ENCODE results near the gene CLDN9. TPM values are rescaled to one million over a fixed set of nuclear protein-coding genes. Genes with fewer than 3 reads are reported as not detected.
A peak's percentile ranks its signal among the peaks of the same experiment; 100 is the strongest.

Gene CLDN9
- total RNA-seq, 1 donor from 2014 or later: 2.2 TPM

DNA sequence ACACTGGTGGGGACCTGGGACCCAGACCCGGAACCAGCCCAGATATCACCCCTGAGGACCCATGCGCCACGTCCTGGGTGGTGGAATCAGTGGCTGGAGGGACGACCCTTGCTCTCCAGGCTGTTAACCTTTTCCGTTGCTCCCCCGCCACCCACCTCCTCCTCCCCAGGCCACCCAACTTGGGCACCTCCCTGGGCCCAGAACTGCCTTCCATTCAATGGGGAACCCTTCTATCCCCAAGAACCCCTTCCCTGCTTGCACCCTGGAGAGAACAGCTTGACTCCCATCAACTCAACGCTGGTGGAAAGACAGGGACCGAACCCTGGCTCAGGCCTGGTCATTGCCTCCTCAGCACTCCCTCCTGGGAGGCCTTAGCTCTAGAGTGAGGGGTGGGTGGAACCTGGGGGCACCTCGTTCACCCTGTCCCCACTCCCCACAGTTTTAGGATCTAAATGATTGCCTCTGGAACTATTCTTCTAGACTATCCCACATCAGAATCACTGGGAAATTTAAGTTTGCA is 47.1 kb downstream of the CLDN9 start:
- Mint-ChIP-seq H3K9me3 (ENCODE audit: low read depth) (no peaks in the 10 kb centered on the region), H3K36me3 (ENCODE audit: insufficient read depth) (peaks cover 4% of the 10 kb centered on the region), H3K4me1 (ENCODE audit: low read depth) (peaks cover 5% of the 10 kb centered on the region), H3K27ac (peak overlapping the region; percentile 90), H3K27me3 (peaks cover 28% of the 10 kb centered on the region), H3K4me3 (ENCODE audit: low read depth) (peak overlapping the region; percentile 69)
- no peak for DNase-seq (ENCODE audit: low spot score, unreplicated experiment)
- TF ChIP-seq CTCF (IDR thresholded peaks at IDR 0.05; ENCODE audit: unreplicated experiment): no peak

DNA sequence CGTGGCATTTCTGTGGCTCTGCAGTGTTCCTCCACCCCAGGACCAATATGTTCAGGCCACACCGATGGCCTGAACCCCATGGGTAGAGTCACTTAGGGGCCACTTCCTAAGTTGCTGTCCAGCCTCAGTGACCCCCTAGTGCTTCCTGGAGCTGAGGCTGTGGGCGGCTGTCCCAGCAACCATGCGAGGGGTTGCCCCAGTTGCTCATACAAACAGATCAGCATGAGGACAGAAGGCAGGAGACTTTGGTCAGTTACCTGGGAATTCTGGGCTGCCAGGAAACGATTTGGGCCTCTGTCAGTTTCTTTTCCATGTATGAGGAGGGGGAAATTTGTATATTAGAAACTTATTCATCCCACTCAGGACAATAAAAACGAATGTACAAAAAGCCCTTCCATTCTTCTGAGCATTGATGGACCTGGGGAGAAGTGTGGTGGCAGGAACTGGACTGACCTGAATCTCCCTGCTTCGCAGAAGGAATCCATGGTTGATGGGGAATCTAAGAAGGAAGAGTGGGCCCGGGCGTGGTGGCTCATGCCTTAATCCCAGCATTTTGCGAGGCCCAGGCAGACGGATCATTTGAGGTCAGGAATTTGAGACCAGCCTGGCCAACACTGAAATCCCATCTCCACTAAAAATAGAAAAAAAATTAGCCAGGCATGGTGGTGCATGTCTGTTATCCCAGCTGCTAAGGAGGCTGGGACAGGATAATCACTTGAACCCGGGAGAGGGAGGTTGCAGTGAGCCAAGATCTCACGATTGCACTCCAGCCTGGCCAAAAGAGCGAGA is 47.8 kb downstream of the CLDN9 start:
- H3K4me1 Mint-ChIP-seq (ENCODE audit: low read depth): peaks cover 5% of the 10 kb centered on the region
- no peak for TF ChIP-seq CTCF (IDR thresholded peaks at IDR 0.05; ENCODE audit: unreplicated experiment)
- peaks cover 27% of the 10 kb centered on the region for H3K27me3 Mint-ChIP-seq
- no peak for DNase-seq (ENCODE audit: low spot score, unreplicated experiment)
- H3K9me3 Mint-ChIP-seq (ENCODE audit: low read depth): no peaks in the 10 kb centered on the region
- peak overlapping the region; percentile 69 for H3K4me3 Mint-ChIP-seq (ENCODE audit: low read depth)
- no peak overlapping the region for H3K27ac Mint-ChIP-seq
- peaks cover 2% of the 10 kb centered on the region for H3K36me3 Mint-ChIP-seq (ENCODE audit: insufficient read depth)

DNA sequence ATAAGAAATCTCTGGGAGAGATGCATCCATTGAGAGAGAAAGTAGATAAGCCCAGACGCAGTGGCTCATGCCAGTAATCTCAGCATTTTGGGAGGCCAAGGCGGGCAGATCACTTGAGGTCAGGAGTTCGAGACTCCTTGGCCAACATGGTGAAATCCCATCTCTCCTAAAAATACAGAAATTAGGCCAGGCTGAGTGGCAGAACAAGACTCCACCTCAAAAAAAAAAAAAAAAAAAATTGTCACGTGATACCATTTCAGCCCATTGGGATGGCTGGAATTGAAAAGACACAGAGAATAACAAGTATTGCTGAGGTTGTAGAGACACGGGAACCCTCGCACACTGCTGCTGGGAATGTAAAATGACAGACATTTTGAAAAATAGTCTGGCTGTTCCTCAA is 49.8 kb downstream of the CLDN9 start:
- no peak for DNase-seq (ENCODE audit: low spot score, unreplicated experiment)
- Mint-ChIP-seq H3K27me3 (peaks cover 23% of the 10 kb centered on the region), H3K4me3 (ENCODE audit: low read depth) (no peak overlapping the region), H3K9me3 (ENCODE audit: low read depth) (no peaks in the 10 kb centered on the region), H3K27ac (no peak overlapping the region), H3K36me3 (ENCODE audit: insufficient read depth) (no peaks in the 10 kb centered on the region), H3K4me1 (ENCODE audit: low read depth) (peaks cover 5% of the 10 kb centered on the region)
- TF ChIP-seq CTCF (IDR thresholded peaks at IDR 0.05; ENCODE audit: unreplicated experiment): no peak

- TF ChIP-seq CTCF (IDR thresholded peaks at IDR 0.05; ENCODE audit: unreplicated experiment): no peak
- Mint-ChIP-seq H3K36me3 (ENCODE audit: insufficient read depth) (no peaks in the 10 kb centered on the region), H3K4me1 (ENCODE audit: low read depth) (peaks cover 5% of the 10 kb centered on the region), H3K27ac (no peak overlapping the region), H3K9me3 (ENCODE audit: low read depth) (no peaks in the 10 kb centered on the region), H3K27me3 (peaks cover 21% of the 10 kb centered on the region), H3K4me3 (ENCODE audit: low read depth) (no peak overlapping the region)
- no peak for DNase-seq (ENCODE audit: low spot score, unreplicated experiment)
These were observed 51.1 kb downstream of the CLDN9 start for GRCh38 chr16:3063625-3064386.

Other genes with a start within 250 kb of the CLDN9 start
- gene ELOB, start 235.6 kb upstream of the CLDN9 start, total RNA-seq: 201 and 207 TPM in 2 replicates
- gene PRSS33, start 225.4 kb upstream of the CLDN9 start, total RNA-seq: 0.27 and 0.31 TPM in 2 replicates
- gene PRSS41, start 214.5 kb upstream of the CLDN9 start, total RNA-seq: not detected in 2 replicates
- gene PRSS21, start 195.7 kb upstream of the CLDN9 start, total RNA-seq: not detected in 2 replicates
- gene ZG16B, start 182.6 kb upstream of the CLDN9 start, total RNA-seq: not detected in 2 replicates
- 23.3 and 25.9 TPM in 2 replicates for gene PRSS22, start 154.8 kb upstream of the CLDN9 start, total RNA-seq
- 26.3 and 26.9 TPM in 2 replicates for gene FLYWCH2, start 129.7 kb upstream of the CLDN9 start, total RNA-seq
- gene FLYWCH1, start 101.0 kb upstream of the CLDN9 start, total RNA-seq: 19.5 and 20.7 TPM in 2 replicates
- 0.31 and 0.47 TPM in 2 replicates for gene KREMEN2, start 48.6 kb upstream of the CLDN9 start, total RNA-seq
- 13.0 and 13.1 TPM in 2 replicates for gene PAQR4, start 43.6 kb upstream of the CLDN9 start, total RNA-seq
- gene PKMYT1, start 32.5 kb upstream of the CLDN9 start, total RNA-seq: 33.7 and 36.5 TPM in 2 replicates
- 563 and 578 TPM in 2 replicates for gene CLDN6, start 5.3 kb downstream of the CLDN9 start, total RNA-seq
- 44.3 and 57.4 TPM in 2 replicates for gene TNFRSF12A, start 7.4 kb downstream of the CLDN9 start, total RNA-seq
- gene HCFC1R1, start 11.0 kb downstream of the CLDN9 start, total RNA-seq: 22.4 and 25.3 TPM in 2 replicates
- gene THOC6, start 11.1 kb downstream of the CLDN9 start, total RNA-seq: 44.1 and 47.4 TPM in 2 replicates
- 10.4 and 11.7 TPM in 2 replicates for gene BICDL2, start 24.0 kb downstream of the CLDN9 start, total RNA-seq
- 0.13 and 0.19 TPM in 2 replicates for gene MMP25, start 33.6 kb downstream of the CLDN9 start, total RNA-seq
- 2.9 and 4.6 TPM in 2 replicates for gene IL32, start 52.7 kb downstream of the CLDN9 start, total RNA-seq
- 0.33 and 0.34 TPM in 2 replicates for gene ZSCAN10, start 86.4 kb downstream of the CLDN9 start, total RNA-seq
- 23.3 and 23.9 TPM in 2 replicates for gene ZNF205, start 99.7 kb downstream of the CLDN9 start, total RNA-seq
- gene ZNF213, start 122.1 kb downstream of the CLDN9 start, total RNA-seq: 13.1 and 13.4 TPM in 2 replicates
- not detected in 2 replicates for gene OR1F1, start 175.3 kb downstream of the CLDN9 start, total RNA-seq
- gene ZNF200, start 222.2 kb downstream of the CLDN9 start, total RNA-seq: 11.2 and 11.9 TPM in 2 replicates
- gene MEFV, start 243.7 kb downstream of the CLDN9 start, total RNA-seq: not detected in 2 replicates